NCI-H345 treated with DMSO at 0.1 percent for 48 hours (cell line): ENCODE measurements around the gene RAX2.
A peak's percentile ranks its signal among the peaks of the same experiment; 100 is the strongest.

Source experiments
- DNase-seq: peaks from one replicate; lab custom pipeline; 2025; ENCODE audit not compliant: unreplicated experiment; lab: John Stamatoyannopoulos, UW

Gene RAX2

DNA sequence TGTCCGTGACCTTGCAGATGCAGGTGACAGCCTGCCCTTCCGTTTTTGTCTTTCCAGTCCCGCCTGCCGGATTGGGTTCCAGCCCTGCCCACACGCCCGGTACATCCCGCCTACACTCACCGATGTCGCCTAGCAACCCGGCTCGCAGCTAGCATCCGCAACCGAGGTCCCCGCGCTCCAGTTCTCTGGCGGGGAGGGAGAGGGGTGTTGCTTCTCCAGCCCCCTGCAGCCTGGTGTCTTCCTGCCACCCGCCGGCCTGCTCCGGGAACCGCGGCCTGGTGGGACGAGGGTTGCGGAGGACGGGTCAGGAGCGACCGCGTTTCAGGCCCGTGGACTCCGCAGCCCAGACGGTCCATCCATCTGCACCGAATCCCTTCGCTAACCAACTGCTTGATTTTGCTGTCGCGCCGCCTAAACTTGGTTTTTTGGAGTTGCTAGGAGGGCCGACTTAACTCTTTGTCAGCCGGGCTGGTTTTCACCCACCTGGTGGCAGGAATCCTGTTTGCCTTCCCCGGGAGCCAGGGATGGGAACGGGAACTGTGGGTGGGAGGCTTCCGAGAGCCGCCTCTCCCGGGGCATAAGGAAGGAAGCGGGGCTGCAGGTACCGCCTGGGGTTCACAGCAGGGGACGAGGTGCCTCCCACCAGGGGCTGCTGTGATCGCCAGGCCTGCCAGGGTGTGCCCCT, 29.5 kb upstream of the RAX2 start:
- peak; percentile 11 for DNase-seq

GRCh38 chr19:3800996-3801395, 29.0 kb upstream of the RAX2 start:
- no peak for DNase-seq

DNA sequence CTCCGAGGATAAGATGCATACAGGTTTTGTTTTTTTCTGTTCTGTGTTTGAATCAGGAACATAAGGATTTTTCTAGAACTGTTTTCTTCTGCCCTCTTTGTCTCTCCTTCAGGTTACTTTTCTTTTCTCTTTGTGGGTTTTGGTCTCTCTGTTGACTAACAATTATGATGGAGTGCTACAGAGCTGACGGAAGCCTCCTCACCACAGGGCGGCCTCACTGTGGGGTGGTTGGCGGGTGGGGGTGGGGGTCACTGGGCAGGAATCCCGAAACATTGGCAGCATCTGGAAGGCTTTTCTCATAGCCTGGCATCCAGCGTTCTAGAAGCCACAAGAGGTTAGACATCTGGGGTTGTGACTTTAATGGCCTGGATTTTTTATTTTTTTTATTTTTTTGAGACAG, 26.1 kb upstream of the RAX2 start:
- DNase-seq: no peak

GRCh38 chr19:3796358-3796757, 24.3 kb upstream of the RAX2 start:
- DNase-seq: no peak

DNA sequence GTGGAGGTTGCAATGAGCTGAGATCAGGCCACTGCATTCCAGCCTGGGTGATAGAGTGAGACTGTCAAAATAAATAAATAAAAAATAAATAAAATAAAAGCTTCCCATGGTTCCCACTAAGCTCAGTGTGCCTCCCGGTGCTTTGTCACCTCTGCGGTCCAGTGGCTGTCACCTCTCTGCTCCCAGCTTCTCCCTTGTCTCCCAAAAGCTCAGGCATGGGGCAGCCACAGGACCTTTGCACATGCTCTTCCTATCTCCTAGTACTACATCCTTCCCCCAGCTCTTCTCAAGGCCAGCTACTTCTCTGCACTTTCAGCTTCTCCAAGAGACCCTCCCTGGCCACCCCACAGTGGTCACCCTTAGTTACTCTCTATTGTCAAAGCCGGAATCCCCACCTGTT, 21.8 kb upstream of the RAX2 start:
- DNase-seq: no peak

DNA sequence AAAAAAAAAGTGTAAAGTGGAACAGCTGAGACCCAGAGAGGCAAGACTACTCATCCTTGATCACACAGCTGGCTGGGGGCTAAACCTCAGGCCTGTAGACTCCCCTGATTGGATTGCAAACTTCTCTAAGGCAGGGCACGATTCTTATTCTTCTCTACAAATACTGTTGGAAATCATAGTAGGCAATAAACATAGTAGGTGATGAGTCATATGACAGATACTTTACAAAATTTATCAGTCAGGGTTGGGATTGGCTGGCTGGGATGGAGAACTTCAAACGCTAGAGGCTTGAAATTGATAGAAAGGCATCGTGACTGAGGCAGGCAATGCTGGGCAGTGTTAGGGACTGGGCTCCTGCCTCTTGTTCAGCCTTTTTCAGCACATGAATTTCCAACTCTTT, 20.1 kb upstream of the RAX2 start:
- DNase-seq: no peak

DNA sequence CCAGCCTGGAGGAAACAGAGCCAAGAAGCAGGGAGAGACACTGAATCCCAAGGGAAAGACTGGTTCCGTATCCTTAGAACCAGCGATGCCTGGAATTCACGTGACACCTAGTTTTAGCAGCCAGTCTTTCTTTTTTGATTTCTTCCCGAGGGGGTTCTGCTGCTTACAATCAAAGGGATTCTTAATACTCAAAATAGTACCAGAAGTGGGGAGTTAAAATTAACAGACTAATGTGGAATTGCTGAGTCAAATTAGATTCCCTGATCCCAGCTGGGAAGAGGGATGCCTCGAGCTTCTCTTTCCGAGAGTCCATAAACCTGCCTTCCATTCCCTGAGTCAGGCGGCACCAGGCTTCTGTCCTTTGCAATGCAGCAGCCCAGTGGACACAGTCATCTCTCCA, 18.9 kb upstream of the RAX2 start:
- no peak for DNase-seq

GRCh38 chr19:3790209-3790734, 18.2 kb upstream of the RAX2 start:
- no peak for DNase-seq

- DNase-seq: no peak
Observed at GRCh38 chr19:3788996-3789778, 17.2 kb upstream of the RAX2 start.

DNA sequence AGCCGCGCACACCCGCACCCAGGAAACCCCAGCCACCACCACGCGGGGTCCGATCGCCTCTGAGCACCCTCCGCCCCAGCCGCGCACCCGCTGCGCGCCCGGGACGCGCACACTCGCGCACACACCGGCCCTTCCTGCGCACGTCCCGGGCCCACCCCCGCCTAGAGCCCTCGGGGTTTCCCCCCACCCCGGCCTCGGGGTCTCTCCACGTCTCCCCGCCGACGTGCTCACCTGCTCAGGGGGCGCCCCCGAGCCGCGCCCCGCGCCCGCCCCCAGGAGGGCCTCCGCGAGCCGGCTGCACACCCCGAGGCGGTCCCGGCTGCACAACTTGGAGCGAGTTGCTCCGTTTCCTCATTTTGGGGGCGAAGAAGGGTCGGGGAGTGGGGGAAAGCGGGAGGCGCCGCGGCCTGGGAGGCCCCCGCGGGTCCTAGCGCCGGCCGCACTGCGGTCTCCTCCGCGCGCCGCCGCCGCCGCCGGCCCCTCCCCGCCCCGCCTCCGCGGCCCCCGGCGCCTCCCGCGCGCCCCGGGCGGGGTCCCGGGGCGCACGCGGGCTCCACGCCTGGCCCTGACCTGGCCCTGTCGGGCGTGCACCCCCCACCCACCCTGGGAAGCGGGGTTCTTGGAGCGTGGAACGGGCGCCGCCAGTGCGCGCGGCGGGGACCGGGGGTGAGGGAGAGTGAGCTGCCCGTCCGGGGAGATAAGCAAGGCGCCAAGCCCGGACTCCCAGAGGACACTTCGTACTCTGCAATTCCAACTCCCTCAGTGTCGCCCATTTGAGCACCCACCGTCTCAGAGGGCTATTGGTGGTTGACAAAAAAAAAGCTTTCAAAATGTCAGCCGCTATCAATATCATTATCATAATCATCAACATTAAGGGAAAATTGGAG, 14.2 kb upstream of the RAX2 start, which contains the start of gene MATK:
MATK (minus strand) TSS at position 444 of the 887 bp plus-strand sequence. CDS start 1,246 bp downstream, outside the sequence.
- no peak for DNase-seq

GRCh38 chr19:3785451-3785937, 13.5 kb upstream of the RAX2 start:
- DNase-seq: no peak

GRCh38 chr19:3784607-3785450, 12.8 kb upstream of the RAX2 start:
- no peak for DNase-seq

GRCh38 chr19:3783660-3784584, 11.9 kb upstream of the RAX2 start:
- no peak for DNase-seq

GRCh38 chr19:3782903-3783302, 10.9 kb upstream of the RAX2 start:
- no peak for DNase-seq

GRCh38 chr19:3782330-3782729, 10.3 kb upstream of the RAX2 start:
- no peak for DNase-seq

GRCh38 chr19:3781603-3782002, 9.6 kb upstream of the RAX2 start:
- no peak for DNase-seq

DNA sequence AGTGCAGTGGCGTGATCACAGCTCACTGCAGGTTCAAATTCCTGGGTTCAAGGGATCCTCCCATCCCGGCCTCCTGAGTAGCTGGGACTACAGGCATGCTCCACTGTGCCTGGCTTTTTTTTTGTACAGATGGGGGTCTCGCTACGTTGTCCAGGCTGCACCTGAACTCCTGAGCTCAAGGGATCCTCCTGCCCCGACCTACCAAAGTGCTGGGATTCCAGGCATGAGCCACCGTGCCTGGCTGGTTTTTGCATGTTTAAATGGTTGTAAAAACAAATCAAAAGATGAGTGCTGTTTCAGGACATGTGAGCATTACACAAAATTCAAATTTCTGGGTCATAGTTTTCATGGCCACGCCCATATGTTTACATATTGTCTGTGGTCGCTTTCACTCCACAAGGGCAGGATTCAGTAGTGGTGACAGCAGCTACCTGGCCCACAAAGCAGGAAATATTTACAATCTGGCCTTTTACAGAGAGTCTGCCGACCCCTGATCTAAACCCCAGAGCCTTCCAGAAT, 8.8 kb upstream of the RAX2 start:
- DNase-seq: no peak

GRCh38 chr19:3778899-3779723, 7.1 kb upstream of the RAX2 start:
- no peak for DNase-seq
